GM18870 (cell line): ENCODE data around the gene WSCD1.

Experiments
- ATAC-seq: cut with Tn5 transposase; IDR thresholded peaks from one replicate; pipeline ENCODE4 v1.9.1; 2021; ENCODE audit warnings: moderate library complexity; ENCODE audit not compliant: unreplicated experiment

The WSCD1 gene

DNA sequence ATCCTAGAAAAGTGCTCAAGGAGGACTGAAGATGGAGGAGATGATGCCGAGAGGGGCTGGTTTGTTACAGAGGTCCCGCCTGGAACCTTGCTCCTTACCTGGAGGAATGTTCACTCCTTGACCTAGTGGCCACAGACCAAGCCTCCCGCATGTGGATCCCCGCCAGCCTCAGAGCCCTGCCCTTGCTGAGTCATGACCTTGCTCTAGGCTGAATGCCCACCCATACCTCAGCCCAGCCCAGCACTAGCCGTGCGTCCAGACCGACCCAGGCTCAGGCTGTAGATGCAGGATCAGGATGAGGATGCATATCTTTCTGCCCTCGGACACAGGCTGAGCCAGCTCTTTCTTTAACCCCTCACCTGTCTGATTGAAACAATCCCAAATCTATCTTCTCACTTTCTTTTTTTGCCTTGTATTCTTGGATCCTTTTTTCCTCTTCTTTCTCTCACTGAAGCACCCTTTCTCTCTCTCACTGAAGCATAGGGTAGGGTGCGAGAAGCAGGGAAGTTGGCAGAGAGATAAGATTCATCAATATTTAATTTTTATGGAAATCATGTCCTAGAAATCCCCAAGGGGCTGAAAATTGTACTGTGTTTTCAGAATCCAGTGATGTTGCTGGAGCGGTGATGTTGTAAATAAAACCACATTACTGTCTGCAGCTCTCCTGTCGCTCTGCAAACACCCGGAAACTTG lies 34.9 kb downstream of the WSCD1 start:
- no peak for ATAC-seq

GRCh38 chr17:6105649-6106007 lies 35.4 kb downstream of the WSCD1 start:
- ATAC-seq = no peak

GRCh38 chr17:6106212-6106611 lies 36.0 kb downstream of the WSCD1 start:
- no peak for ATAC-seq

GRCh38 chr17:6107791-6108190 lies 37.6 kb downstream of the WSCD1 start:
- ATAC-seq = no peak

GRCh38 chr17:6108382-6108781 lies 38.2 kb downstream of the WSCD1 start:
- ATAC-seq = no peak

DNA sequence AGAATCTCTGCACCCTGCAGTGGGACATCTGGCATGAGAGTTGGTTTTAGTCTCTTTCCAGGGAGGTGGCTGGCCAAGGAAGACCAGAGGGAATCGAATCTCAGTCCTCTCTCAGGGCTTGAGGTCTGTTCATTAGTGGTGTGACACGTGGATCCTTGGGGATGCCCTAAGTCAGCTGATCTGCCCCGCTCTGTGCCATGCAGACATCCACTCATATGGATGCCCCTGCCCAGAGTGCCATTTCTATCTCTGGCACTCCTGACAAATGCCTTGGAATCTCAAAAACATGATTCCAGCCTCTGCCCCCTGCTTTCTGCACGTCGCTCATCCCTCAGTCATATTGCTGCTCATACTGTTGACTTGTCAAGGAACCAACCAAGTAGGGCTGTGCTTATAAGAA lies 38.8 kb downstream of the WSCD1 start:
- ATAC-seq = no peak

- ATAC-seq = no peak
Observed at GRCh38 chr17:6109536-6109935, 39.4 kb downstream of the WSCD1 start.

DNA sequence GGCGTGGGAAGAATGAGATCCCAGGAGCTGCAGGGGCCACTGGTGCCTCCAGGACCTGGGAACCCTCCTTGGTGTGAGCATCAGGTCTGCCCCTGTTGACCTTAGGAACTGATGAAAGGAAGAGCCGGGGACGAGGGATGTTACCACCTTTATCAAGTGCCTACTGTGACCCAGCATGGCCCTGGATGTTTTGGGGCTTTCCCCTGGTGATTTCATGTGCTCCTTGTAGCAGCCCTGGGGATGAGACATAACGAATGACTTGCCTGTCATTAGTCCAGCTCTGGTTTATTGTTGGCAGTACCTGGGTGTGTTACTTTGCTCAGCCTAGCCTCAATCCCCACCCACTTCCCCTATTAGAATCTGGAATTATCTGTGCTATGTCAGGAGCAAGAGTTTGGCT lies 39.9 kb downstream of the WSCD1 start:
- ATAC-seq = no peak

GRCh38 chr17:6110592-6110991 lies 40.4 kb downstream of the WSCD1 start:
- no peak for ATAC-seq

- ATAC-seq = no peak
Observed at GRCh38 chr17:6120351-6120750, 50.2 kb downstream of the WSCD1 start.

GRCh38 chr17:6124856-6125255 lies 54.7 kb downstream of the WSCD1 start:
- no peak for ATAC-seq

- ATAC-seq = no peak
Observed at GRCh38 chr17:6126768-6127167, 56.6 kb downstream of the WSCD1 start.

DNA sequence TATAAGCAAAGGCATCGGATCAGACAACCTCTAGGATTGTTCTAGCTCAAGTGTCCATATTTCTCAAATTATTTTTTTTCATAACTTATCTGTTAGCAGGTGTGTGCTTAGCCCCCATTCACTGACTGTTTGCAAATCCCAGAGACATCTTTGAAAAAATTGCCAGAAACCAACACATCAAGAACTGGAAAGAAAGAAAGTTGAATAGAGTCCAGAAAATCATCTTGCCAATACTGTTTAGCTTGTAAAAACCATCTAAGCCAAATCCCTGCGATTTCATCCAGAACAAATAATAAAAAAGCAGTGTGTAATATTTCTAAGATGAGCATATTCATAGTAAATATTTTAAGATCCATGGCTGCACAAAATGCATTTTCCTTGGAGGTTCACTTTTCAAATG lies 64.5 kb downstream of the WSCD1 start:
- ATAC-seq = no peak

GRCh38 chr17:6135236-6135635 lies 65.1 kb downstream of the WSCD1 start:
- no peak for ATAC-seq

- ATAC-seq = no peak
Observed at GRCh38 chr17:6135996-6136395, 65.8 kb downstream of the WSCD1 start.

GRCh38 chr17:6137716-6138502 lies 67.7 kb downstream of the WSCD1 start:
- no peak for ATAC-seq

DNA sequence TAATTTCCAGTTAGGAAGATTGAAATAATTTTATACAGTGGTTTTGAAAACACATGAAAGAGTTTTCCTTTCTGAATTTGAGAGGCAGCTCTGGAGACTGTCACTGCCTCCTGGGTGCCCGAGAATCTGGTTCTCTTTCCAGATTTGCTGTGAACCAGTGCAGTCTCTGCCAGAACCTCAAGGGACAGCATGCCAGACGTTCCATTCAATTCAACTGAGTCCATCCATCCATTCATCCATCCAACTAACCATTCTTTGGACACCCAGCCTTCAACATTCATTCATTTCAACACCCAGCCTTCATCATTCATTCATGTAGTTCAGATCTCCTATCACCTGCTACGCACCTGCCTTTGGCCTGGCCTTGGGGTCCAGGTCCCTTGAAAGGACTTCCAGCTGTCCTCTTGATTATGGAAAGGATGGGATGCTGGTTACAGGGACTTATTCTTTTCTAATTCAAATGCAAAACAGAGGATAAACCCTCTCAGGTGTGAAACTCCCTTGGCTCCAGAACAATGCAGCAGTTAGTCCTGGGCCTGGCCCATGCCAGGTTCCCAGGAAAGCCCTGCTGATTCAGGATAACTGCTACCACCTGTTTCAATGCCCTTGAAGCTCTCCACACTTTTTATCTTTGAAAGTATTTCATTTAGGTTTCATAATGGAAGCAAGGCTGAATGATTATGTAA lies 68.7 kb downstream of the WSCD1 start:
- no peak for ATAC-seq

DNA sequence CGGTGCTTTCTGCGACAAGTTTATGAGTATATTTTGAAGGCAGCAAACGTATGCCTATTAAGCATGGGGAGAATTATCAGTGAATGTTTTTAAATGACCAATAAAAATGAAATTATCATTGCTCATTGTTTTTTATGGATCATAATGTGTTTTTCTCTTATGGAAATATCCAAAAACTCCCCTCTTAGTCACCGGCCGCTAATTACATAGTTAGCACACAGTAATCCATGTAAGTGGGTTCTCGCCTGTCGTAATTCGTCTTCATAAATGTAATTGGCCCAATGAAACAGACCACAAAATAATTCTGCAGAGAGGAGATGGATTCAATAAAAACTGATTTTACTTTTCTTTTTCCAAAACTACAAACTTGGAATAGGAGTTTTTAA lies 69.3 kb downstream of the WSCD1 start:
- ATAC-seq = no peak

DNA sequence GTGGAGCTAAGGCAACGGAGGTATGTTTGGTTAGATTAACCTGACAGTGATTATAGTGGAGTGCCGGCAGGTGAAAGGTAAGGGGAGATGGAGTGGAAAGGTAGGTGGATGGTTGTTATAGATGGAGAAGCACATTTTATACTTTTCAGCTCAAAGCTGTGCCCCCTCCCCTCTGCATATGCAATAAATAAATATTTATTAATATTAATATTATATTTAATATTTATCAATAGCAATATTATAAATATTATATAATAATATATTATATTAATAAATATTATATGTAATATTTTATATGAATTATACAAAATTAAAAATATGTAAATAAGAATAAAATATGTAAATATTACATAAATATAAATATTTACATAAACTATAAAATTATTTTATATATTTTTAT lies 70.0 kb downstream of the WSCD1 start:
- ATAC-seq = no peak

- no peak for ATAC-seq
Observed at GRCh38 chr17:6140728-6141330, 70.7 kb downstream of the WSCD1 start.

DNA sequence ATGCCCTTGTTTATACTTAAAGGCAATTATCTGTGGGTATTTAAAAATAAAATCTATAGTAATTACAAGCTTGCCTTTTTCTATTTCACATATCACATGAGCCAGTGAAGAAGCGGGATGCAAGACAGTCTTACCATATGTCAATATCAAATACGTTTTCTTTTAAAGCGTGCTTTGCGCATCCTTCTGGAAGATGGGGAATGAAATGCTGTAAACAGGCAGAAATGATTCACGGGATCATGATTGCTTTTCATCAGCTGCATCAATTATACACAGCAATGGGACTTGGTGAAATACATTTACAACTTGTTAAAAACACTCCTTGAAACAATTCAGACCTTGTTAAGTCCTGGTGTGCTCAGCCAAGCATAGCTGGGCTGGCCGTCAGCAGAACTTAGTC lies 72.5 kb downstream of the WSCD1 start:
- no peak for ATAC-seq

- ATAC-seq = no peak
Observed at GRCh38 chr17:6145946-6146345, 75.8 kb downstream of the WSCD1 start.
